Upper lobe of right lung (tissue), 1 donor: Measurements from ENCODE around the gene PLEKHG7. TPM values are rescaled to one million over a fixed set of nuclear protein-coding genes. Genes with fewer than 3 reads are reported as not detected.

ENCODE experiments used
- ATAC-seq: fragments of 200-7000 bp; cut with Tn5 transposase; one replicate; pipeline ENCODE4 v1.9.1; 2020; ENCODE audit warnings: mild to moderate bottlenecking, moderate library complexity
- DNase-seq: peaks from one replicate; pipeline ENCODE4 v3.0.0-alpha.2; 2020
- H3K27ac ChIP-seq: fragments of 200-600 bp; one replicate; pipeline ENCODE4 v1.8.0; 2022
- H3K27me3 ChIP-seq: fragments of 200-600 bp; one replicate; pipeline ENCODE4 v1.8.0; 2022; ENCODE audit warnings: mild to moderate bottlenecking
- H3K36me3 ChIP-seq: fragments of 200-600 bp; one replicate; pipeline ENCODE4 v1.8.0; 2022
- H3K4me1 ChIP-seq: fragments of 200-600 bp; one replicate; pipeline ENCODE4 v1.8.0; 2022
- H3K4me3 ChIP-seq: fragments of 200-600 bp; one replicate; pipeline ENCODE4 v1.8.0; 2022; ENCODE audit warnings: mild to moderate bottlenecking
- H3K9me3 ChIP-seq: fragments of 200-600 bp; one replicate; pipeline ENCODE4 v1.8.0; 2022
- intact Hi-C: fragments of 100-400 bp; cut with DNase I; formaldehyde crosslinking; loops from one replicate; pipeline ENCODE4 v1.11.0; 2022
- total RNA-seq: library from RNA; stranded (reverse); fragmentation: NEBNext Ultra II Directional; extraction: Animal tissue kit (Norgen Biotek cat#: 25700); gene quantifications from one replicate; pipeline ENCODE4 v1.2.1, GENCODE V29; 2021
- TF ChIP-seq, protein P1 (sequence below): fragments of 200-600 bp; IDR thresholded peaks from one replicate; pipeline ENCODE4 v1.8.0; 2022; ENCODE audit warnings: antibody characterized with exemption
- donor health status: DM: no; HTN: yes; CAD: no; lungs with severe emphysema.

Gene PLEKHG7
- total RNA-seq, 1 donor from 2014 or later = not detected

DNA sequence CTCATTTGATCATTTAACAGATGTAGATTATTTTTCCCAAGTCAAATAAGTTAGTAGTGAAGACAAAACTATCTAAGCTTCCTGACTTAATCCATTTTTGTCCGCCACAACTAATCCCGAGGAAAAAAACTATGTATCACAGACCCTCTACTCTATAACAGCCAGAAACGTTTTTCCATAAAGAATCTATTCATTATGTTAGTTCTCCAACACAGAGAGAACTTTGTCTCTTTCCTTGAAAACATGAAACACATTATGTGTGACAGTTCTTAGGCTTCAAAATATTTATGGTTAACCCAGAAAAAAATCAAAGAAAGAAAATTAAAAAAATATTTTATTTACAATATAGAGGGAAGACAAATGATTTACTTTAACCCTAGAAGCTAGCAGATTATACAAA is 100.1 kb downstream of the PLEKHG7 start:
- TF ChIP-seq, protein P1, sequence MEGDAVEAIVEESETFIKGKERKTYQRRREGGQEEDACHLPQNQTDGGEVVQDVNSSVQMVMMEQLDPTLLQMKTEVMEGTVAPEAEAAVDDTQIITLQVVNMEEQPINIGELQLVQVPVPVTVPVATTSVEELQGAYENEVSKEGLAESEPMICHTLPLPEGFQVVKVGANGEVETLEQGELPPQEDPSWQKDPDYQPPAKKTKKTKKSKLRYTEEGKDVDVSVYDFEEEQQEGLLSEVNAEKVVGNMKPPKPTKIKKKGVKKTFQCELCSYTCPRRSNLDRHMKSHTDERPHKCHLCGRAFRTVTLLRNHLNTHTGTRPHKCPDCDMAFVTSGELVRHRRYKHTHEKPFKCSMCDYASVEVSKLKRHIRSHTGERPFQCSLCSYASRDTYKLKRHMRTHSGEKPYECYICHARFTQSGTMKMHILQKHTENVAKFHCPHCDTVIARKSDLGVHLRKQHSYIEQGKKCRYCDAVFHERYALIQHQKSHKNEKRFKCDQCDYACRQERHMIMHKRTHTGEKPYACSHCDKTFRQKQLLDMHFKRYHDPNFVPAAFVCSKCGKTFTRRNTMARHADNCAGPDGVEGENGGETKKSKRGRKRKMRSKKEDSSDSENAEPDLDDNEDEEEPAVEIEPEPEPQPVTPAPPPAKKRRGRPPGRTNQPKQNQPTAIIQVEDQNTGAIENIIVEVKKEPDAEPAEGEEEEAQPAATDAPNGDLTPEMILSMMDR = no peak
- ATAC-seq (no peak), DNase-seq (no peak)
- no peaks in the 10 kb centered on the region for H3K4me1 ChIP-seq
- H3K9me3 ChIP-seq = no peaks in the 10 kb centered on the region
- peaks cover 61% of the 10 kb centered on the region for H3K36me3 ChIP-seq
- intact Hi-C loops = no loop called here
- H3K27ac ChIP-seq = no peak overlapping the region
- no peaks in the 10 kb centered on the region for H3K27me3 ChIP-seq
- H3K4me3 ChIP-seq = no peak overlapping the region

DNA sequence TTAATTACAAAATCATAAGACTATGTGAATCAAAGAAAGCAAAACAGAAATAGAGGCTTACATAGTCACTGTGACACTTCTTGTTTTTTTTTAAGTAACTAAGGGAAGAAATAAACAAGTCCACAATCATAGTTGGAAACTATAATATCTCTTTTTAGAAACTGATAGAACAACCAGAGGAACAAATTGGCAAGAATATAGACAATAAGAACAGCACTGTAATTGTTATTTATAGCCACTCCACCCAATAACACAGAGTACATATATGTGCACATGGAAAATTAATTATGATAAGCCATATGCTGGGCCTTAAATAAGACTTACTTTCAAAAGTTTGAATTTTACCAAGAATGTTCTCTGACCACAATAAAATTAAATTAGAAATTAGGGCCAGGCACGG is 101.1 kb downstream of the PLEKHG7 start:
- Histone ChIP-seq H3K9me3 (no peaks in the 10 kb centered on the region), H3K27me3 (no peaks in the 10 kb centered on the region), H3K36me3 (peaks cover 61% of the 10 kb centered on the region), H3K4me3 (no peak overlapping the region), H3K4me1 (no peaks in the 10 kb centered on the region), H3K27ac (no peak overlapping the region)
- no peak for DNase-seq
- TF ChIP-seq, protein P1 = no peak
- intact Hi-C loops = no loop called here
- no peak for ATAC-seq

DNA sequence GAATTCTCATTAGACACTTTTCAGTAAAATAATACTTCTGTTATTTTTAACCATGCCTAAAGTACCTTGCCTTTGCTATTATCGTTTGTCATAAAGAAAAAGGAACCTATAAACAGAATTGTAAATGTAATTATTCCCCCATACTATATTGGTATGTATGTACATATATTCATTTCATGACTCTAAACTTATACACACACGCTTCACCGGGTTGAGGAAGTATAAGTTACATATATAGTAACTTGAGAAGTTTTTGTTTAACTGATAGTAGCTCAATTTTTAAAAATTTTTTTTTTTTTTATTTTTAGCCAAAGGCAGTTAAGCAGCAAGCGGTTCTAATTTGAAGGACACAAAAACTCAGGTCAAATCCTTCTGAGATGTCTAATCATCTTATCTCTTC is 107.6 kb downstream of the PLEKHG7 start:
- Histone ChIP-seq H3K9me3 (no peaks in the 10 kb centered on the region), H3K36me3 (peaks cover 38% of the 10 kb centered on the region), H3K27ac (no peak overlapping the region), H3K4me3 (no peak overlapping the region), H3K4me1 (no peaks in the 10 kb centered on the region), H3K27me3 (no peaks in the 10 kb centered on the region)
- intact Hi-C loops = no loop called here
- ATAC-seq = no peak
- DNase-seq = no peak
- TF ChIP-seq, protein P1 = no peak

DNA sequence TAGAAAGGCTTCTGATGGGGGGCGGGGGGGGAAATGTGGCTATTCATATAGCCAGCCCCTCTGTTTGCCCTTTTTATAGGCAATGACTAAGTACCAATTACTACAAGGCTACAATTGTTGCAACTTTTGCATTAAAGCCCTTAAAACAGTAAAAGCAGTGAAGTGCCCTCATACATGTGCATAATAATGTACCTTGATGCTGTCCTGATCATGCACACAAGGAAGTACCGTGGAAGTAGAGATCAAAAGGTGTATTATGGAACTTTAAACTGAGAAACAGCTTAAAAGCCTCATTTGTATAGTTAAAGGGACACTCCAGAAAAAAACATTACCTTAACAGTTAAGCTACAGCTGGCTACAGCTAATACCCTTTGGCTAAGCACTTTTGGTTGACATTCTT is 111.8 kb downstream of the PLEKHG7 start:
- no peaks in the 10 kb centered on the region for H3K9me3 ChIP-seq
- no peak for ATAC-seq
- TF ChIP-seq, protein P1 = no peak
- no peaks in the 10 kb centered on the region for H3K27me3 ChIP-seq
- intact Hi-C loops = no loop called here
- H3K36me3 ChIP-seq = peaks cover 47% of the 10 kb centered on the region
- H3K4me3 ChIP-seq = no peak overlapping the region
- no peak overlapping the region for H3K27ac ChIP-seq
- DNase-seq = no peak
- no peaks in the 10 kb centered on the region for H3K4me1 ChIP-seq

DNA sequence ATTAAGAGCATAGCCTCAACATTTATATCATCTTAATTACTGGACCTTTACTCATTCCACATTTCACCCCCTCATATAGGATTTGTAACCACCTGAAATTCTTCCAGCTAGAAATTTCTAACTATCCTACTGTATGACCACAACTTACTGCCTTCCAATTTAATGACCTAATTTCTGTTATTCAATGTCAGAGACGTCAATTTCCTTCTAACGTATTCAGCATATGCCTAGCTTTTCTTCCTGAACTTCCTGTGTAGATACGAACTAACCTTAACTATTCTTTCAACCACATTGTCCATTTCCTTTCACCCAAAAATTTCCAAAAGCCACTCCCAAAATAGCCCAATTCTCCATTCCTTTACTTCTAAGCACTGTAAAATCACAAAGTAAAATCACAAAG is 118.4 kb downstream of the PLEKHG7 start:
- DNase-seq (no peak), ATAC-seq (no peak)
- Histone ChIP-seq H3K4me1 (no peaks in the 10 kb centered on the region), H3K9me3 (no peaks in the 10 kb centered on the region), H3K36me3 (peaks cover 41% of the 10 kb centered on the region), H3K27ac (no peak overlapping the region), H3K27me3 (no peaks in the 10 kb centered on the region), H3K4me3 (no peak overlapping the region)
- TF ChIP-seq, protein P1 = no peak
- intact Hi-C loops = no loop called here

Other genes with a start within 250 kb of the PLEKHG7 start
- gene EEA1, start 226.3 kb downstream of the PLEKHG7 start, total RNA-seq = 34.4 TPM